Activated naive CD8-positive, alpha-beta T cell treated with anti-CD3 and anti-CD28 coated beads, Interleukin-2, amount 10 ng/mL, durations not matched to agents 7 days and 5 days (primary cell): Measurements from ENCODE around the gene NLE1. TPM values are rescaled to one million over a fixed set of nuclear protein-coding genes. Genes with fewer than 3 reads are reported as not detected.
"Not testable (repeated sequence)": the region's sequence is repeated elsewhere in the genome, so short reads cannot be mapped to it uniquely, and the experiment has no call there.

ENCODE experiments used
- ATAC-seq: fragments of 150-1000 bp; cut with Tn5 transposase; one replicate; pipeline ENCODE4 v1.10.0; 2021; ENCODE audit warnings: low read depth, moderate library complexity
- POLR2A ChIA-PET: fragments of 350-600 bp; sonication (Branson Sonifier 250); formaldehyde crosslinking; loops from one replicate; lab custom pipeline; 2021; ENCODE audit warnings: antibody characterized with exemption; lab: Charles Lee
- DNase-seq: peaks from one replicate; pipeline ENCODE4 v3.0.0; 2021
- H3K27ac Mint-ChIP-seq: one replicate; pipeline ENCODE4 v1.8.0; 2022; ENCODE audit warnings: mild to moderate bottlenecking, mixed read lengths
- H3K27me3 Mint-ChIP-seq: one replicate; pipeline ENCODE4 v1.8.0; 2022; ENCODE audit warnings: mild to moderate bottlenecking, moderate library complexity, mixed read lengths
- H3K36me3 Mint-ChIP-seq: one replicate; pipeline ENCODE4 v1.8.0; 2021; ENCODE audit warnings: mild to moderate bottlenecking, mixed read lengths
- H3K4me1 Mint-ChIP-seq: one replicate; pipeline ENCODE4 v1.8.0; 2021; ENCODE audit warnings: mixed read lengths
- H3K4me3 Mint-ChIP-seq: one replicate; pipeline ENCODE4 v1.8.0; 2022; ENCODE audit warnings: mild to moderate bottlenecking, moderate library complexity, mixed read lengths
- H3K9me3 Mint-ChIP-seq: one replicate; pipeline ENCODE4 v1.8.0; 2021; ENCODE audit warnings: mixed read lengths
- total RNA-seq, 2 experiments: library from RNA; stranded (reverse); gene quantifications; one replicate each; pipeline ENCODE4 v1.2.3, GENCODE V29; 2021

NLE1 gene
- total RNA-seq, 2 experiments from 2014 or later = 13.4 to 17.4 TPM

- H3K4me1 Mint-ChIP-seq = no peaks in the 10 kb centered on the region
- H3K36me3 Mint-ChIP-seq = peaks cover 19% of the 10 kb centered on the region
- POLR2A ChIA-PET = no interaction called here
- no peak overlapping the region for H3K4me3 Mint-ChIP-seq
- ATAC-seq (no peak), DNase-seq (peak; percentile 22)
- H3K27me3 Mint-ChIP-seq = no peaks in the 10 kb centered on the region
- H3K9me3 Mint-ChIP-seq = no peaks in the 10 kb centered on the region
- no peak overlapping the region for H3K27ac Mint-ChIP-seq
Observed at GRCh38 chr17:35132816-35133550, 9.1 kb downstream of the NLE1 start.

- Mint-ChIP-seq H3K9me3 (no peaks in the 10 kb centered on the region), H3K4me1 (no peaks in the 10 kb centered on the region), H3K27ac (no peak overlapping the region), H3K36me3 (peaks cover 17% of the 10 kb centered on the region), H3K27me3 (no peaks in the 10 kb centered on the region), H3K4me3 (no peak overlapping the region)
- DNase-seq (no peak), ATAC-seq (no peak)
- POLR2A ChIA-PET = no interaction called here
Observed at GRCh38 chr17:35132099-35132498, 10.0 kb downstream of the NLE1 start.

GRCh38 chr17:35130392-35130791 lies 11.7 kb downstream of the NLE1 start:
- no peaks in the 10 kb centered on the region for H3K27me3 Mint-ChIP-seq
- no peak overlapping the region for H3K4me3 Mint-ChIP-seq
- H3K9me3 Mint-ChIP-seq = no peaks in the 10 kb centered on the region
- POLR2A ChIA-PET = interaction anchor here (0.5 kb wide), 1 partner anchor 11 kb away, joined by 3 read pairs; no protein-coding TSS in a partner anchor
- no peaks in the 10 kb centered on the region for H3K4me1 Mint-ChIP-seq
- ATAC-seq (no peak), DNase-seq (no peak)
- no peak overlapping the region for H3K27ac Mint-ChIP-seq
- peaks cover 9% of the 10 kb centered on the region for H3K36me3 Mint-ChIP-seq

GRCh38 chr17:35129973-35130351 lies 12.1 kb downstream of the NLE1 start:
- POLR2A ChIA-PET = no interaction called here

GRCh38 chr17:35129154-35129972 lies 12.7 kb downstream of the NLE1 start:
- POLR2A ChIA-PET = no interaction called here
- Mint-ChIP-seq H3K4me1 (no peaks in the 10 kb centered on the region), H3K4me3 (no peak overlapping the region), H3K27me3 (no peaks in the 10 kb centered on the region), H3K27ac (no peak overlapping the region), H3K9me3 (no peaks in the 10 kb centered on the region), H3K36me3 (peaks cover 4% of the 10 kb centered on the region)
- ATAC-seq = no peak
- DNase-seq = no peak

More at GRCh38 chr17:35129973-35130351, 12.1 kb downstream of the NLE1 start:
- no peak for DNase-seq
- Mint-ChIP-seq H3K9me3 (no peaks in the 10 kb centered on the region), H3K4me3 (no peak overlapping the region), H3K36me3 (peaks cover 6% of the 10 kb centered on the region), H3K27ac (no peak overlapping the region), H3K4me1 (no peaks in the 10 kb centered on the region), H3K27me3 (no peaks in the 10 kb centered on the region)
- ATAC-seq = no peak

GRCh38 chr17:35127751-35128514 lies 14.2 kb downstream of the NLE1 start:
- H3K27me3 Mint-ChIP-seq = no peaks in the 10 kb centered on the region
- no peak for ATAC-seq
- no peaks in the 10 kb centered on the region for H3K4me1 Mint-ChIP-seq
- no peaks in the 10 kb centered on the region for H3K36me3 Mint-ChIP-seq
- H3K4me3 Mint-ChIP-seq = no peak overlapping the region
- POLR2A ChIA-PET = no interaction called here
- H3K27ac Mint-ChIP-seq = no peak overlapping the region
- H3K9me3 Mint-ChIP-seq = no peaks in the 10 kb centered on the region
- DNase-seq = no peak

- DNase-seq (no peak), ATAC-seq (no peak)
- peak within 1 kb of the TSS; percentile 39 for H3K4me3 Mint-ChIP-seq
- H3K27me3 Mint-ChIP-seq = no peaks in the 10 kb centered on the region
- H3K36me3 Mint-ChIP-seq = peaks cover 7% of the 10 kb centered on the region
- POLR2A ChIA-PET = no interaction called here
- no peaks in the 10 kb centered on the region for H3K9me3 Mint-ChIP-seq
- H3K4me1 Mint-ChIP-seq = peaks cover 23% of the 10 kb centered on the region
- H3K27ac Mint-ChIP-seq = no peak within 1 kb of the TSS
Observed at GRCh38 chr17:35121315-35121714, 20.8 kb downstream of the NLE1 start, which contains the start of gene FNDC8. FNDC8 (plus strand) TSS chr17:35121615; CDS start chr17:35121694, 79 bp downstream.

GRCh38 chr17:35119370-35120165 lies 22.5 kb downstream of the NLE1 start, which contains the start of gene RAD51D:
RAD51D (minus strand) TSS chr17:35119860; CDS start chr17:35119613, 247 bp downstream.
- DNase-seq = peak; percentile 93
- H3K4me3 Mint-ChIP-seq = peak within 1 kb of the TSS; percentile 96
- H3K27ac Mint-ChIP-seq = peak within 1 kb of the TSS; percentile 96
- ATAC-seq = peak; percentile 86
- no peaks in the 10 kb centered on the region for H3K9me3 Mint-ChIP-seq
- peaks cover 20% of the 10 kb centered on the region for H3K36me3 Mint-ChIP-seq
- POLR2A ChIA-PET = interaction anchor here (0.6 to 2.7 kb wide), 9 partner anchors 10 to 689 kb away, joined by 3 to 15 read pairs (median 7); partner anchors contain the start of genes LIG3, RFFL, SLFN12L and TAF15
- peaks cover 30% of the 10 kb centered on the region for H3K4me1 Mint-ChIP-seq
- no peaks in the 10 kb centered on the region for H3K27me3 Mint-ChIP-seq

GRCh38 chr17:35117984-35118383 lies 24.1 kb downstream of the NLE1 start:
- H3K27me3 Mint-ChIP-seq = no peaks in the 10 kb centered on the region
- H3K4me3 Mint-ChIP-seq = peak overlapping the region; percentile 96
- H3K36me3 Mint-ChIP-seq = peaks cover 24% of the 10 kb centered on the region
- H3K4me1 Mint-ChIP-seq = peaks cover 30% of the 10 kb centered on the region
- POLR2A ChIA-PET = interaction anchor here (1.6 to 2.7 kb wide), 2 partner anchors 8 to 28 kb away, joined by 10 to 15 read pairs; no protein-coding TSS in a partner anchor
- H3K27ac Mint-ChIP-seq = peak overlapping the region; percentile 90
- ATAC-seq (no peak), DNase-seq (no peak)
- H3K9me3 Mint-ChIP-seq = no peaks in the 10 kb centered on the region

- no peaks in the 10 kb centered on the region for H3K9me3 Mint-ChIP-seq
- peak overlapping the region; percentile 4 for H3K27ac Mint-ChIP-seq
- no peaks in the 10 kb centered on the region for H3K27me3 Mint-ChIP-seq
- no peak overlapping the region for H3K4me3 Mint-ChIP-seq
- peaks cover 31% of the 10 kb centered on the region for H3K4me1 Mint-ChIP-seq
- POLR2A ChIA-PET = interaction anchor here (0.6 kb wide), 1 partner anchor 134 kb away, joined by 3 read pairs; no protein-coding TSS in a partner anchor
- ATAC-seq = no peak
- DNase-seq = no peak
- peaks cover 25% of the 10 kb centered on the region for H3K36me3 Mint-ChIP-seq
Observed at GRCh38 chr17:35116845-35117244, 25.3 kb downstream of the NLE1 start.

GRCh38 chr17:35110791-35111190 lies 31.3 kb downstream of the NLE1 start:
- POLR2A ChIA-PET, H3K27me3 Mint-ChIP-seq, H3K27ac Mint-ChIP-seq, DNase-seq, H3K4me3 Mint-ChIP-seq, H3K4me1 Mint-ChIP-seq, ATAC-seq, H3K9me3 Mint-ChIP-seq: not testable (repeated sequence)
- peaks cover 23% of the 10 kb centered on the region for H3K36me3 Mint-ChIP-seq

- POLR2A ChIA-PET = no interaction called here
- no peak for DNase-seq
- Mint-ChIP-seq H3K4me1 (peaks cover 2% of the 10 kb centered on the region), H3K4me3 (no peak overlapping the region), H3K27ac (no peak overlapping the region), H3K9me3 (no peaks in the 10 kb centered on the region), H3K36me3 (peaks cover 16% of the 10 kb centered on the region), H3K27me3 (no peaks in the 10 kb centered on the region)
- ATAC-seq = no peak
Observed at GRCh38 chr17:35104844-35105450, 37.2 kb downstream of the NLE1 start.
